Prostate gland (tissue), 2 donors: ENCODE measurements around the gene NRSN2. TPM values are rescaled to one million over a fixed set of nuclear protein-coding genes. Genes with fewer than 3 reads are reported as not detected.

Source experiments
- DNase-seq: peaks from one replicate; pipeline ENCODE4 v3.0.0-alpha.2; 2019; ENCODE audit warnings: low spot score
- H3K27ac ChIP-seq, 2 donors: fragments of 200-600 bp; sonication (generic); 2 replicates each; pipeline ENCODE4 v1.5.1; 2017 to 2019
- H3K27me3 ChIP-seq: fragments of 200-600 bp; sonication (generic); replicated peaks from 2 replicates; pipeline ENCODE4 v1.5.1; 2019; ENCODE audit not compliant: insufficient read depth
- H3K36me3 ChIP-seq, 2 donors: fragments of 200-600 bp; sonication (generic); 1 replicate in 1 of 2; 2 replicates in 1 of 2; pipeline versions ENCODE4 v1.5.1 to v1.8.1; 2017 to 2019
- H3K4me1 ChIP-seq: fragments of 200-600 bp; sonication (generic); replicated peaks from 2 replicates; pipeline ENCODE4 v1.5.1; 2019
- H3K4me3 ChIP-seq, 2 donors: fragments of 200-600 bp; sonication (generic); 2 replicates each; pipeline ENCODE4 v1.5.1; 2017 to 2019
- H3K9me3 ChIP-seq: fragments of 200-600 bp; sonication (generic); 2 replicates; pipeline ENCODE4 v1.5.1; 2017
- CTCF ChIP-seq, 4 experiments: fragments of 200-600 bp in 2 of 4; fragments of 450-650 bp in 2 of 4; sonication (generic) in 2 of 4; IDR thresholded peaks; 1 replicate in 3 of 4; 2 replicates in 1 of 4; pipeline ENCODE4 v1.5.1; 2016 to 2019; ENCODE audit warnings: antibody characterized with exemption in 4 of 4, mild to moderate bottlenecking in 2 of 4, moderate library complexity in 2 of 4
- POLR2A ChIP-seq: fragments of 450-650 bp; IDR thresholded peaks from one replicate; pipeline ENCODE4 v1.6.1; 2016; ENCODE audit warnings: antibody characterized with exemption, mild to moderate bottlenecking
- POLR2AphosphoS5 ChIP-seq: sonication (generic); formaldehyde crosslinking; IDR thresholded peaks from one replicate; pipeline ENCODE4 v1.6.1; 2017; ENCODE audit warnings: antibody characterized with exemption
- WGBS: methylation state at CpG from one replicate; pipeline ENCODE4 v1.1.5; 2018; 5-methylcytosine and 5-hydroxymethylcytosine counted together
- intact Hi-C: fragments of 100-400 bp; cut with DNase I; formaldehyde crosslinking; loops from one replicate; pipeline ENCODE4 v1.14.2; 2022
- total RNA-seq, 2 donors: library from RNA; depleted of rRNA; stranded (reverse); fragments of >200 nt; gene quantifications; one replicate each; pipeline ENCODE4 v1.1.0, GENCODE V29; 2016

The NRSN2 gene
- total RNA-seq, 2 donors from 2014 or later = 26.3 to 48.3 TPM

DNA sequence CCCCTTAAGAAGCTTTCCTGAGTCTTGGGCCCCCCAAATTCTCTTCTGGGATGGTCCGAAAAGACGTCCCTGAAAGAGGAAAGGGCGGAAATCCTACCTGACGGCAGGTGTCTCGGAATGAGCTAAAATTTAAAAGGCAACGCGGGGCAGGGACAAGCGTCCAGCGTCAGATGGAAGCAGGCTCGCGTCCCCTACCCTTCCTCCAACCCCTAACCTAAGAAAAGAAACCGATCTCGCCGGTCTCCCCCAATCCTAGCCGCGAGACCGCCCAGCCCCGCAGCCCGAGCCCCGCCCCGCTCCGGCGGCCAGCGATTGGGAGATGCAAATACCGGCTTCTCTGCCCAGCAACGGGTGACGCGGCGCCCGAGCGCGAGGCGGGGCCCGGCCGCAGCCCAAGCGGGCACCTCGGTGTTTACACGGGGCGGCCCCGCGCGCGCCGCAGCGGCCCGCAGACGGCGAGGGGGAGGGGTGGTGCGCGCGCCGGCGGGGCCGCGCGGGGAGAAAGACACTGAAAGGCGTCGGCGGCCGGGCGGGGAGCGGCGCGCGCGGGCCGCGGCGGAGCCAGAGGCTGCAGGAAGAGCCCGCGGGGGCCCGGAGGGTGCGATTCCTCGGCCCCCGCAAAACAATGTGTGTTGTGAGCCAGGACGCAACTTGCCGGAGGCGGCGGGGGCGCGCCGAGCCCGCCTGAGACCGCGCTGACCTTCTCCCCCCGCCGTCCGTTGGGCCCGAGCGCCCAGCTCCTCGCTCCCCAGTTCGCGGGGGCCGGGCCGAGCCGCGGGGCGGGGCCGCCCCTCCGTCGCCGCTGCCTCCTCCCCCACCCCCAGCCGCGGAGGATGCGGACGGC, 21.6 kb upstream of the NRSN2 start, which contains the start of gene SOX12:
SOX12 (plus strand) TSS at position 508 of the 844 bp plus-strand sequence. CDS start 373 bp downstream, outside the sequence.
- peak; percentile 95 for DNase-seq
- H3K36me3 ChIP-seq = no peaks in the 10 kb centered on the region
- H3K27ac ChIP-seq = peak within 1 kb of the TSS; percentile 93 to 97
- H3K4me3 ChIP-seq = peak within 1 kb of the TSS; percentile 69 to 76
- no peaks in the 10 kb centered on the region for H3K9me3 ChIP-seq
- intact Hi-C loops = loop anchor here (2.0 kb wide), 1 partner anchor 28 kb away; the partner anchor contains the start of gene ZCCHC3
- no peaks in the 10 kb centered on the region for H3K27me3 ChIP-seq
- WGBS = under 1% methylated on average over 105 of the region's 106 CpGs
- TF ChIP-seq CTCF (IDR thresholded peaks at IDR 0.05) (peak in 1 of 4 experiments; percentile 5), POLR2AphosphoS5 (peak; percentile 64), POLR2A (peak; percentile 47)
- H3K4me1 ChIP-seq = peaks cover 4% of the 10 kb centered on the region

DNA sequence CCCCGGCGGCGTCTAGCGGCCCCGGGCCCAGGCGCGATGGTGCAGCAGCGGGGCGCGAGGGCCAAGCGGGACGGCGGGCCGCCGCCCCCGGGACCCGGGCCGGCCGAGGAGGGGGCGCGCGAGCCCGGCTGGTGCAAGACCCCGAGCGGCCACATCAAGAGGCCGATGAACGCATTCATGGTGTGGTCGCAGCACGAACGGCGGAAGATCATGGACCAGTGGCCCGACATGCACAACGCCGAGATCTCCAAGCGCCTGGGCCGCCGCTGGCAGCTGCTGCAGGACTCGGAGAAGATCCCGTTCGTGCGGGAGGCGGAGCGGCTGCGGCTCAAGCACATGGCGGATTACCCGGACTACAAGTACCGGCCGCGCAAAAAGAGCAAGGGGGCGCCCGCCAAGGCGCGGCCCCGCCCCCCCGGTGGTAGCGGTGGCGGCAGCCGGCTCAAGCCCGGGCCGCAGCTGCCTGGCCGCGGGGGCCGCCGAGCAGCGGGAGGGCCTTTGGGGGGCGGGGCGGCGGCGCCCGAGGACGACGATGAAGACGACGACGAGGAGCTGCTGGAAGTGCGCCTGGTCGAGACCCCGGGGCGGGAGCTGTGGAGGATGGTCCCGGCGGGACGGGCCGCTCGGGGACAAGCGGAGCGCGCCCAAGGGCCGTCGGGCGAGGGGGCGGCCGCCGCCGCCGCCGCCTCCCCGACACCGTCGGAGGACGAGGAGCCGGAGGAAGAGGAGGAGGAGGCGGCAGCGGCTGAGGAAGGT, 20.8 kb upstream of the NRSN2 start:
- intact Hi-C loops = loop anchor here (2.0 kb wide), 1 partner anchor 29 kb away; the partner anchor contains the start of gene ZCCHC3

DNA sequence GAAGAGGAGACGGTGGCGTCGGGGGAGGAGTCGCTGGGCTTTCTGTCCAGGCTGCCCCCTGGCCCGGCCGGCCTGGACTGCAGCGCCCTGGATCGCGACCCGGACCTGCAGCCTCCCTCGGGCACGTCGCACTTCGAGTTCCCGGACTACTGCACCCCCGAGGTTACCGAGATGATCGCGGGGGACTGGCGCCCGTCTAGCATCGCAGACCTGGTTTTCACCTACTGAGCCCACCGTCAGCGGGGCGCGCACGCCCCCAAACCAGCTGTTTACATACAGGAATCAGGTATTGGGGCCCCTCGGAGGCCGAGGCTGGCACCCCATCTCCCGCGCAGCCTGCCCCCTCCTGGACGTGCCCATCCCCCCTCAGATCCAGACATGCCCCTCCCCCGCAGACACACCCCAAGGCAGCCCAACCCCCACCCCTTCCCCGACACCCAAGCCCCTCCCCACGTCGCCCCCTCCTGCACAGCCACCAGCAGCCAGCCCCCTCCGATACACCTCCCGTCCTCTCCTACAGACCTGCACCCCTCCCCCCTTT, 20.2 kb upstream of the NRSN2 start:
- under 1% methylated on average over 35 of the region's 38 CpGs for WGBS
- no peaks in the 10 kb centered on the region for H3K27me3 ChIP-seq
- peak; percentile 23 for DNase-seq
- H3K27ac ChIP-seq = peak overlapping the region; percentile 93 to 97
- peaks cover 4% of the 10 kb centered on the region for H3K4me1 ChIP-seq
- no peaks in the 10 kb centered on the region for H3K9me3 ChIP-seq
- H3K36me3 ChIP-seq = no peaks in the 10 kb centered on the region
- intact Hi-C loops = no loop called here
- H3K4me3 ChIP-seq = peak overlapping the region; percentile 69 to 76
- TF ChIP-seq CTCF (IDR thresholded peaks at IDR 0.05) (no peak), POLR2AphosphoS5 (no peak), POLR2A (no peak)

More for the DNA sequence above, 20.8 kb upstream of the NRSN2 start:
- Histone ChIP-seq H3K4me1 (peaks cover 4% of the 10 kb centered on the region), H3K4me3 (peak overlapping the region; percentile 69 to 76), H3K9me3 (no peaks in the 10 kb centered on the region), H3K27me3 (no peaks in the 10 kb centered on the region), H3K27ac (peak overlapping the region; percentile 93 to 97), H3K36me3 (no peaks in the 10 kb centered on the region)
- DNase-seq = peak; percentile 64
- WGBS = 1% methylated on average over 88 of the region's 103 CpGs
- no peak for TF ChIP-seq POLR2A
- no peak for TF ChIP-seq CTCF (IDR thresholded peaks at IDR 0.05)
- TF ChIP-seq POLR2AphosphoS5 = no peak

GRCh38 chr20:327186-328026, 19.5 kb upstream of the NRSN2 start:
- intact Hi-C loops = no loop called here
- Histone ChIP-seq H3K27ac (peak overlapping the region; percentile 93 to 97), H3K4me1 (peaks cover 4% of the 10 kb centered on the region), H3K9me3 (no peaks in the 10 kb centered on the region), H3K4me3 (peak overlapping the region; percentile 69 to 76), H3K27me3 (no peaks in the 10 kb centered on the region), H3K36me3 (no peaks in the 10 kb centered on the region)
- DNase-seq = peak; percentile 85
- peak; percentile 90 for TF ChIP-seq POLR2AphosphoS5
- TF ChIP-seq POLR2A = peak; percentile 63
- TF ChIP-seq CTCF (IDR thresholded peaks at IDR 0.05) = no peak
- WGBS = 3% methylated on average over 46 of the region's 47 CpGs
